ENCODE data around the gene DNAH11. TPM values are rescaled to one million over a fixed set of nuclear protein-coding genes. Genes with fewer than 3 reads are reported as not detected.
"Not testable (repeated sequence)": the region's sequence is repeated elsewhere in the genome, so short reads cannot be mapped to it uniquely, and the experiment has no call there.

The DNAH11 gene
- total RNA-seq, 2 donors from 2014 or later = 0.05 to 0.32 TPM

- no peak for DNase-seq
- no peaks in the 10 kb centered on the region for H3K36me3 ChIP-seq
- intact Hi-C loops (cut with DNase I) = no loop called here
Observed at GRCh38 chr7:21867816-21868575, 325.2 kb downstream of the DNAH11 start.

GRCh38 chr7:21868576-21868850 is 325.7 kb downstream of the DNAH11 start:
- Histone ChIP-seq H3K9ac (ENCODE audit: low read depth in 2 of 2, low read length in 2 of 2) (no peak overlapping the region), H3K27me3 (no peaks in the 10 kb centered on the region), H3K27ac (no peak overlapping the region), H3K36me3 (no peaks in the 10 kb centered on the region), H3K9me3 (no peaks in the 10 kb centered on the region), H3K4me1 (no peaks in the 10 kb centered on the region), H3K4me3 (no peak overlapping the region)
- no peak for DNase-seq
- intact Hi-C loops (cut with DNase I) = no loop called here
- no peak for TF ChIP-seq CTCF (IDR thresholded peaks at IDR 0.05)

More at GRCh38 chr7:21867816-21868575, 325.2 kb downstream of the DNAH11 start:
- no peaks in the 10 kb centered on the region for H3K4me1 ChIP-seq
- H3K27me3 ChIP-seq = no peaks in the 10 kb centered on the region
- TF ChIP-seq CTCF (IDR thresholded peaks at IDR 0.05) = no peak
- H3K9ac ChIP-seq (ENCODE audit: low read depth in 2 of 2, low read length in 2 of 2) = no peak overlapping the region
- no peak overlapping the region for H3K4me3 ChIP-seq
- H3K9me3 ChIP-seq = no peaks in the 10 kb centered on the region
- H3K27ac ChIP-seq = no peak overlapping the region

- Histone ChIP-seq H3K36me3 (no peaks in the 10 kb centered on the region), H3K9ac (ENCODE audit: low read depth in 2 of 2, low read length in 2 of 2) (no peak overlapping the region), H3K27me3 (no peaks in the 10 kb centered on the region), H3K27ac (no peak overlapping the region), H3K4me3 (no peak overlapping the region), H3K9me3 (no peaks in the 10 kb centered on the region), H3K4me1 (no peaks in the 10 kb centered on the region)
- TF ChIP-seq CTCF (IDR thresholded peaks at IDR 0.05) = no peak
- no peak for DNase-seq
- intact Hi-C loops (cut with DNase I) = no loop called here
Observed at GRCh38 chr7:21869785-21870402, 327.1 kb downstream of the DNAH11 start.

- Histone ChIP-seq H3K9ac (ENCODE audit: low read depth in 2 of 2, low read length in 2 of 2) (no peak overlapping the region), H3K36me3 (no peaks in the 10 kb centered on the region), H3K27me3 (no peaks in the 10 kb centered on the region), H3K27ac (no peak overlapping the region), H3K4me1 (no peaks in the 10 kb centered on the region), H3K9me3 (no peaks in the 10 kb centered on the region), H3K4me3 (no peak overlapping the region)
- DNase-seq = no peak
- intact Hi-C loops (cut with DNase I) = no loop called here
- TF ChIP-seq CTCF (IDR thresholded peaks at IDR 0.05) = no peak
Observed at GRCh38 chr7:21883069-21883468, 340.2 kb downstream of the DNAH11 start.

- H3K9me3 ChIP-seq; H3K27ac ChIP-seq; H3K36me3 ChIP-seq; intact Hi-C loops (cut with DNase I); H3K9ac ChIP-seq (ENCODE audit: low read depth in 2 of 2, low read length in 2 of 2); H3K4me3 ChIP-seq; H3K27me3 ChIP-seq; DNase-seq; H3K4me1 ChIP-seq: not testable (repeated sequence)
Observed at GRCh38 chr7:21883501-21883900, 340.7 kb downstream of the DNAH11 start.

GRCh38 chr7:21884496-21884895 is 341.7 kb downstream of the DNAH11 start:
- no peaks in the 10 kb centered on the region for H3K9me3 ChIP-seq
- H3K9ac ChIP-seq (ENCODE audit: low read depth in 2 of 2, low read length in 2 of 2) = no peak overlapping the region
- H3K4me3 ChIP-seq = no peak overlapping the region
- H3K27me3 ChIP-seq = no peaks in the 10 kb centered on the region
- H3K36me3 ChIP-seq = no peaks in the 10 kb centered on the region
- no peak for TF ChIP-seq CTCF (IDR thresholded peaks at IDR 0.05)
- no peaks in the 10 kb centered on the region for H3K4me1 ChIP-seq
- no peak for DNase-seq
- H3K27ac ChIP-seq = no peak overlapping the region
- intact Hi-C loops (cut with DNase I) = no loop called here

Measured in colonic mucosa (tissue), 4 donors.